BJ (cell line): ENCODE measurements around the gene PTPRR. TPM values are rescaled to one million over a fixed set of nuclear protein-coding genes. Genes with fewer than 3 reads are reported as not detected.
A peak's percentile ranks its signal among the peaks of the same experiment; 100 is the strongest.

Experiments used
- CTCF ChIA-PET: fragments of 350-600 bp; formaldehyde crosslinking; extraction: SDS; loops from one replicate; lab custom pipeline; 2021; ENCODE audit warnings: antibody characterized with exemption, inconsistent platforms; lab: Yijun Ruan, JAX
- POLR2A ChIA-PET: fragments of 300-600 bp; sonication (Branson Sonifier 250); formaldehyde crosslinking; extraction: SDS; loops from one replicate; lab custom pipeline; 2021; ENCODE audit warnings: antibody characterized with exemption; lab: Charles Lee
- DNase-seq: peaks from one replicate; pipeline ENCODE4 v3.0.0-alpha.2; 2011; ENCODE audit warnings: low read depth
- H3K27me3 ChIP-seq: 2 replicates; pipeline ENCODE4 v1.6.0; 2011; ENCODE audit warnings: low read length; ENCODE audit not compliant: control insufficient read depth, insufficient read depth
- H3K36me3 ChIP-seq: 2 replicates; pipeline ENCODE4 v1.5.1; 2011; ENCODE audit warnings: low read length; ENCODE audit not compliant: control insufficient read depth, insufficient read depth
- H3K4me3 ChIP-seq: 2 replicates; pipeline ENCODE4 v1.5.1; 2011; ENCODE audit warnings: low read depth, mild to moderate bottlenecking, control low read depth, low read length
- polyA plus RNA-seq: library from polyadenylated mRNA; depleted of rRNA; stranded (reverse); fragments of >200 nt; gene quantifications from 2 replicates; pipeline ENCODE4 v1.2.3, GENCODE V29; 2011
- TF ChIP-seq, protein P1 (sequence below): IDR thresholded peaks from 2 replicates; pipeline ENCODE4 v1.5.1; 2011; ENCODE audit warnings: low read depth, mild to moderate bottlenecking, control low read depth, inconsistent platforms, low read length, moderate library complexity; ENCODE audit not compliant: insufficient read depth

The PTPRR gene
- polyA plus RNA-seq, 1 experiment: 0.40 TPM

GRCh38 chr12:70626180-70626579 lies 294.4 kb downstream of the PTPRR start:
- H3K27me3 ChIP-seq: no peaks in the 10 kb centered on the region; the same call in none of the 2 replicates
- ChIA-PET CTCF (no interaction called here), POLR2A (no interaction called here)
- no peak for DNase-seq
- no peaks in the 10 kb centered on the region for H3K36me3 ChIP-seq
- no peak overlapping the region for H3K4me3 ChIP-seq
- TF ChIP-seq, protein P1, sequence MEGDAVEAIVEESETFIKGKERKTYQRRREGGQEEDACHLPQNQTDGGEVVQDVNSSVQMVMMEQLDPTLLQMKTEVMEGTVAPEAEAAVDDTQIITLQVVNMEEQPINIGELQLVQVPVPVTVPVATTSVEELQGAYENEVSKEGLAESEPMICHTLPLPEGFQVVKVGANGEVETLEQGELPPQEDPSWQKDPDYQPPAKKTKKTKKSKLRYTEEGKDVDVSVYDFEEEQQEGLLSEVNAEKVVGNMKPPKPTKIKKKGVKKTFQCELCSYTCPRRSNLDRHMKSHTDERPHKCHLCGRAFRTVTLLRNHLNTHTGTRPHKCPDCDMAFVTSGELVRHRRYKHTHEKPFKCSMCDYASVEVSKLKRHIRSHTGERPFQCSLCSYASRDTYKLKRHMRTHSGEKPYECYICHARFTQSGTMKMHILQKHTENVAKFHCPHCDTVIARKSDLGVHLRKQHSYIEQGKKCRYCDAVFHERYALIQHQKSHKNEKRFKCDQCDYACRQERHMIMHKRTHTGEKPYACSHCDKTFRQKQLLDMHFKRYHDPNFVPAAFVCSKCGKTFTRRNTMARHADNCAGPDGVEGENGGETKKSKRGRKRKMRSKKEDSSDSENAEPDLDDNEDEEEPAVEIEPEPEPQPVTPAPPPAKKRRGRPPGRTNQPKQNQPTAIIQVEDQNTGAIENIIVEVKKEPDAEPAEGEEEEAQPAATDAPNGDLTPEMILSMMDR: no peak

- Histone ChIP-seq H3K4me3 (no peak overlapping the region), H3K36me3 (no peaks in the 10 kb centered on the region), H3K27me3 (no peaks in the 10 kb centered on the region; the same call in none of the 2 replicates)
- DNase-seq: peak; percentile 16
- TF ChIP-seq, protein P1: no peak
- ChIA-PET POLR2A (interaction anchor here (0.9 kb wide), 1 partner anchor 13 kb away, joined by 3 read pairs; no protein-coding TSS in a partner anchor), CTCF (interaction anchor here (0.6 to 1.8 kb wide), 5 partner anchors 10 to 308 kb away, joined by 3 to 6 read pairs (median 3); no protein-coding TSS in a partner anchor)
These were observed 300.9 kb downstream of the PTPRR start for GRCh38 chr12:70619471-70620152.

- ChIA-PET POLR2A (no interaction called here), CTCF (no interaction called here)
- DNase-seq: no peak
- no peaks in the 10 kb centered on the region; the same call in 1 of the 2 replicates for H3K27me3 ChIP-seq
- no peaks in the 10 kb centered on the region for H3K36me3 ChIP-seq
- H3K4me3 ChIP-seq: no peak overlapping the region
- TF ChIP-seq, protein P1: no peak
These were observed 302.2 kb downstream of the PTPRR start for GRCh38 chr12:70618371-70618770.

DNA sequence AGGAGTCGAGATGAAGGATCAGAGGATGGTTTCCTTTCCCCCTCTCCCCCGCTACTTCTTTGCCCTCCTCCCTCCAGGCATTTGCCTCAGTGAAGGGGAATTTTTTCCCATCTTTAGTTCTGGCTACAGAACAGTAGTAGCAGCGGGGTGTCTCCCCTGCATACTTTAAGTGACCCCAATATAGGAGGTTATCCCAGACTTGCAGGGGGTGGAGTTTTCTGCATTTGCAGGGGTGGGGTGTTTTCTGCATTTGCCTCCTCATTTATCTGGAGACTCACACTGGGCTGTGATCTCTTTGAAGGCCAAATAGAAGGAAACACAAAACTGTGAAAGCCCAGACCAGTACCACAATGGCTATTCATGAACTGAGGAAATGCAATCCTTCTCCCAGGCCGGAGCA lies 303.1 kb downstream of the PTPRR start:
- Histone ChIP-seq H3K36me3 (no peaks in the 10 kb centered on the region), H3K27me3 (no peaks in the 10 kb centered on the region), H3K4me3 (no peak overlapping the region)
- POLR2A ChIA-PET: no interaction called here
- TF ChIP-seq, protein P1: no peak
- CTCF ChIA-PET: no interaction called here
- DNase-seq: no peak

GRCh38 chr12:70615174-70615866 lies 305.2 kb downstream of the PTPRR start:
- Histone ChIP-seq H3K27me3 (no peaks in the 10 kb centered on the region), H3K4me3 (no peak overlapping the region), H3K36me3 (no peaks in the 10 kb centered on the region)
- TF ChIP-seq, protein P1: no peak
- CTCF ChIA-PET: interaction anchor here (2.0 kb wide), 1 partner anchor 104 kb away, joined by 5 read pairs; no protein-coding TSS in a partner anchor
- no peak for DNase-seq
- POLR2A ChIA-PET: no interaction called here
